Panc1 (cell line): Measurements from ENCODE around the gene DNAJB5.

Source experiments
- CTCF ChIP-seq: fragments of 450-650 bp; IDR thresholded peaks from 2 replicates; pipeline ENCODE4 v1.5.1; 2017; ENCODE audit warnings: mild to moderate bottlenecking
- POLR2AphosphoS5 ChIP-seq: IDR thresholded peaks from 2 replicates; pipeline ENCODE4 v1.6.1; 2012; ENCODE audit warnings: mild to moderate bottlenecking, low read depth, low read length, moderate library complexity
- REST ChIP-seq, 2 experiments: IDR thresholded peaks; 2 replicates each; pipeline ENCODE4 v1.6.1; 2011 to 2012; ENCODE audit warnings: low read depth in 2 of 2, control low read depth in 1 of 2, low read length in 1 of 2, mild to moderate bottlenecking in 1 of 2, moderate library complexity in 1 of 2; ENCODE audit not compliant: insufficient read depth in 1 of 2
- TCF7L2 ChIP-seq: IDR thresholded peaks from 2 replicates; pipeline ENCODE4 v1.6.1; 2011; ENCODE audit warnings: mild to moderate bottlenecking, low read depth, low read length, inconsistent platforms

- no peak for TF ChIP-seq CTCF
- TF ChIP-seq REST (IDR thresholded peaks at IDR 0.05; ENCODE audit: insufficient read depth in 1 of 2, low read depth in 2 of 2, low read length in 1 of 2), result no peak
- TF ChIP-seq POLR2AphosphoS5, result no peak
- no peak for TF ChIP-seq TCF7L2
Observed at GRCh38 chr9:35042891-35043545, 53.5 kb downstream of the DNAJB5 start.
